OCI-LY1 (cell line): ENCODE results near the gene ABHD17C.

ENCODE experiments used
- H2AFZ ChIP-seq: fragments of 200-600 bp; sonication (generic), shearing (Covaris generic); 2 replicates; pipeline ENCODE4 v1.6.0; 2014; ENCODE audit warnings: antibody characterized with exemption, mild to moderate bottlenecking, low read length
- H3F3A ChIP-seq: fragments of 200-600 bp; sonication (generic), shearing (Covaris generic); 2 replicates; pipeline ENCODE4 v1.6.0; 2014; ENCODE audit warnings: mild to moderate bottlenecking, antibody characterized with exemption, low read length, moderate library complexity; ENCODE audit not compliant: insufficient read depth
- H3K27ac ChIP-seq: fragments of 200-600 bp; sonication (generic); 2 replicates; pipeline ENCODE4 v1.5.1; 2014; ENCODE audit warnings: low read length, mixed run types, mild to moderate bottlenecking, low read depth; ENCODE audit not compliant: poor library complexity, severe bottlenecking
- H3K27me3 ChIP-seq: fragments of 200-600 bp; sonication (generic); 2 replicates; pipeline ENCODE4 v1.6.0; 2014; ENCODE audit warnings: antibody characterized with exemption, mild to moderate bottlenecking, low read length, moderate library complexity; ENCODE audit not compliant: insufficient read depth
- H3K36me3 ChIP-seq: fragments of 200-600 bp; sonication (generic); 2 replicates; pipeline ENCODE4 v1.6.1; 2014; ENCODE audit warnings: mild to moderate bottlenecking, antibody characterized with exemption, low read length, moderate library complexity, mixed read lengths; ENCODE audit not compliant: insufficient read depth
- H3K4me1 ChIP-seq: fragments of 200-600 bp; sonication (generic); 2 replicates; pipeline ENCODE4 v1.5.1; 2014; ENCODE audit warnings: mild to moderate bottlenecking, low read length, moderate library complexity; ENCODE audit not compliant: insufficient read depth, severe bottlenecking
- H3K4me2 ChIP-seq: fragments of 200-600 bp; sonication (generic), shearing (Covaris generic); 2 replicates; pipeline ENCODE4 v1.6.1; 2014; ENCODE audit warnings: low read length
- H3K4me3 ChIP-seq: fragments of 200-600 bp; sonication (generic); 2 replicates; pipeline ENCODE4 v1.5.1; 2014; ENCODE audit warnings: low read length, low read depth, mild to moderate bottlenecking, mixed read lengths; ENCODE audit not compliant: poor library complexity, severe bottlenecking
- H3K79me2 ChIP-seq: fragments of 200-600 bp; shearing (Covaris generic); 2 replicates; pipeline ENCODE4 v1.6.1; 2016; ENCODE audit warnings: mixed run types, low read length, mixed read lengths; ENCODE audit not compliant: insufficient read depth
- H3K9ac ChIP-seq: fragments of 200-600 bp; sonication (generic), shearing (Covaris generic); 2 replicates; pipeline ENCODE4 v1.6.1; 2014; ENCODE audit warnings: mild to moderate bottlenecking, low read length, mixed read lengths
- H3K9me2 ChIP-seq: fragments of 200-600 bp; sonication (generic), shearing (Covaris generic); 2 replicates; pipeline ENCODE4 v1.6.1; 2014; ENCODE audit warnings: low read depth, mild to moderate bottlenecking, low read length, mixed read lengths
- H3K9me3 ChIP-seq: fragments of 200-600 bp; shearing (Covaris generic); 2 replicates; pipeline ENCODE4 v1.6.1; 2014; ENCODE audit warnings: low read length, mixed read lengths
- H4K20me1 ChIP-seq: fragments of 200-600 bp; sonication (generic), shearing (Covaris generic); 2 replicates; pipeline ENCODE4 v1.6.0; 2016; ENCODE audit warnings: mild to moderate bottlenecking, low read length; ENCODE audit not compliant: insufficient read depth
- EZH2 ChIP-seq: fragments of 200-600 bp; sonication (generic), shearing (Covaris generic); IDR thresholded peaks from 2 replicates; pipeline ENCODE4 v1.8.0; 2017; ENCODE audit warnings: borderline replicate concordance, mixed run types, mild to moderate bottlenecking, antibody characterized with exemption, low read length, moderate library complexity, mixed read lengths
- TF ChIP-seq, protein P1 (sequence below): fragments of 200-600 bp; sonication (generic), shearing (Covaris generic); IDR thresholded peaks from 2 replicates; pipeline ENCODE4 v1.5.1; 2017; ENCODE audit warnings: mild to moderate bottlenecking, antibody characterized with exemption, low read length, moderate library complexity, mixed read lengths

The ABHD17C gene

GRCh38 chr15:80780416-80781221 is 85.5 kb downstream of the ABHD17C start:
- no peak overlapping the region for H3K4me3 ChIP-seq
- H3K9me2 ChIP-seq, result no peaks in the 10 kb centered on the region
- no peak overlapping the region for H2AFZ ChIP-seq
- H3K27ac ChIP-seq, result no peak overlapping the region
- H3K9me3 ChIP-seq, result no peaks in the 10 kb centered on the region
- H4K20me1 ChIP-seq, result no peaks in the 10 kb centered on the region
- no peak overlapping the region for H3K4me2 ChIP-seq
- no peaks in the 10 kb centered on the region for H3K36me3 ChIP-seq
- 0 out of 2 replicates have a peak, but pooled peaks cover 4% of the 10 kb centered on the region for H3K27me3 ChIP-seq
- no peaks in the 10 kb centered on the region for H3K4me1 ChIP-seq
- TF ChIP-seq, protein P1, sequence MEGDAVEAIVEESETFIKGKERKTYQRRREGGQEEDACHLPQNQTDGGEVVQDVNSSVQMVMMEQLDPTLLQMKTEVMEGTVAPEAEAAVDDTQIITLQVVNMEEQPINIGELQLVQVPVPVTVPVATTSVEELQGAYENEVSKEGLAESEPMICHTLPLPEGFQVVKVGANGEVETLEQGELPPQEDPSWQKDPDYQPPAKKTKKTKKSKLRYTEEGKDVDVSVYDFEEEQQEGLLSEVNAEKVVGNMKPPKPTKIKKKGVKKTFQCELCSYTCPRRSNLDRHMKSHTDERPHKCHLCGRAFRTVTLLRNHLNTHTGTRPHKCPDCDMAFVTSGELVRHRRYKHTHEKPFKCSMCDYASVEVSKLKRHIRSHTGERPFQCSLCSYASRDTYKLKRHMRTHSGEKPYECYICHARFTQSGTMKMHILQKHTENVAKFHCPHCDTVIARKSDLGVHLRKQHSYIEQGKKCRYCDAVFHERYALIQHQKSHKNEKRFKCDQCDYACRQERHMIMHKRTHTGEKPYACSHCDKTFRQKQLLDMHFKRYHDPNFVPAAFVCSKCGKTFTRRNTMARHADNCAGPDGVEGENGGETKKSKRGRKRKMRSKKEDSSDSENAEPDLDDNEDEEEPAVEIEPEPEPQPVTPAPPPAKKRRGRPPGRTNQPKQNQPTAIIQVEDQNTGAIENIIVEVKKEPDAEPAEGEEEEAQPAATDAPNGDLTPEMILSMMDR, result no peak
- TF ChIP-seq EZH2, result no peak
- no peak overlapping the region for H3K9ac ChIP-seq
- H3F3A ChIP-seq, result no peaks in the 10 kb centered on the region
- no peaks in the 10 kb centered on the region for H3K79me2 ChIP-seq

- Histone ChIP-seq H3K4me2 (no peak overlapping the region), H3K4me1 (no peaks in the 10 kb centered on the region), H3K9me3 (no peaks in the 10 kb centered on the region), H3K9me2 (no peaks in the 10 kb centered on the region), H3K27me3 (0 out of 2 replicates have a peak, but pooled peaks cover 2% of the 10 kb centered on the region), H4K20me1 (no peaks in the 10 kb centered on the region), H3F3A (no peaks in the 10 kb centered on the region), H3K9ac (no peak overlapping the region), H2AFZ (no peak overlapping the region), H3K27ac (no peak overlapping the region), H3K4me3 (no peak overlapping the region), H3K79me2 (no peaks in the 10 kb centered on the region), H3K36me3 (no peaks in the 10 kb centered on the region)
- TF ChIP-seq, protein P1, result no peak
- TF ChIP-seq EZH2, result no peak
Observed at GRCh38 chr15:80783260-80783659, 88.2 kb downstream of the ABHD17C start.

- H3K9me3 ChIP-seq, result no peaks in the 10 kb centered on the region
- no peak for TF ChIP-seq EZH2
- TF ChIP-seq, protein P1, result no peak
- H3K4me3 ChIP-seq, result no peak overlapping the region
- H3F3A ChIP-seq, result no peaks in the 10 kb centered on the region
- no peaks in the 10 kb centered on the region for H3K79me2 ChIP-seq
- H4K20me1 ChIP-seq, result no peaks in the 10 kb centered on the region
- no peaks in the 10 kb centered on the region for H3K9me2 ChIP-seq
- no peak overlapping the region for H2AFZ ChIP-seq
- no peak overlapping the region for H3K4me2 ChIP-seq
- no peak overlapping the region for H3K27ac ChIP-seq
- H3K36me3 ChIP-seq, result no peaks in the 10 kb centered on the region
- peaks cover 17% of the 10 kb centered on the region for H3K4me1 ChIP-seq
- no peak overlapping the region for H3K9ac ChIP-seq
- H3K27me3 ChIP-seq, result no peaks in the 10 kb centered on the region
Observed at GRCh38 chr15:80785335-80785734, 90.2 kb downstream of the ABHD17C start.
